ENCODE data around the gene C18orf63.

GRCh38 chr18:74281011-74281979 is 34.3 kb upstream of the C18orf63 start:
- TF ChIP-seq CTCF (IDR thresholded peaks at IDR 0.05) (no peak), POLR2A (IDR thresholded peaks at IDR 0.05) (no peak)
